Endodermal cell (in vitro differentiated cells): ENCODE results near the gene LRRC25. TPM values are rescaled to one million over a fixed set of nuclear protein-coding genes. Genes with fewer than 3 reads are reported as not detected.
"Not testable (repeated sequence)": the region's sequence is repeated elsewhere in the genome, so short reads cannot be mapped to it uniquely, and the experiment has no call there.

ENCODE experiments used
- DNase-seq: peaks from one replicate; pipeline ENCODE4 v3.0.0-alpha.2; 2017
- H3K27ac ChIP-seq: 2 replicates; pipeline ENCODE4 v1.5.1; 2013; ENCODE audit warnings: mild to moderate bottlenecking, low read depth, low read length, moderate library complexity
- H3K27me3 ChIP-seq: 2 replicates; pipeline ENCODE4 v1.6.1; 2013; ENCODE audit warnings: mild to moderate bottlenecking, low read length, moderate library complexity; ENCODE audit not compliant: insufficient read depth, control insufficient read depth, poor library complexity, severe bottlenecking
- H3K36me3 ChIP-seq: 2 replicates; pipeline ENCODE4 v1.7.0; 2013; ENCODE audit warnings: mild to moderate bottlenecking, low read length, moderate library complexity; ENCODE audit not compliant: control insufficient read depth, insufficient read depth
- H3K4me1 ChIP-seq: one replicate; pipeline ENCODE4 v1.7.0; 2013; ENCODE audit warnings: low read length; ENCODE audit not compliant: control insufficient read depth, insufficient read depth
- H3K4me3 ChIP-seq: 2 replicates; pipeline ENCODE4 v1.5.1; 2013; ENCODE audit warnings: mild to moderate bottlenecking, low read length, moderate library complexity
- H3K9ac ChIP-seq: 2 replicates; pipeline ENCODE4 v1.6.1; 2013; ENCODE audit warnings: mild to moderate bottlenecking, low read length, moderate library complexity; ENCODE audit not compliant: poor library complexity, severe bottlenecking; ENCODE audit errors: extremely low read depth
- H3K9me3 ChIP-seq: 2 replicates; pipeline ENCODE4 v1.6.1; 2013; ENCODE audit warnings: mild to moderate bottlenecking, low read length, moderate library complexity; ENCODE audit not compliant: control insufficient read depth
- H3K27ac Mint-ChIP-seq: 2 replicates; pipeline ENCODE4 v1.8.0; 2020; ENCODE audit warnings: mixed read lengths
- H3K27me3 Mint-ChIP-seq: 2 replicates; pipeline ENCODE4 v1.8.0; 2021; ENCODE audit warnings: mild to moderate bottlenecking, mixed read lengths; ENCODE audit not compliant: insufficient read depth
- H3K36me3 Mint-ChIP-seq: 2 replicates; pipeline ENCODE4 v1.8.0; 2020; ENCODE audit warnings: low read depth, mixed read lengths
- H3K4me1 Mint-ChIP-seq: 2 replicates; pipeline ENCODE4 v1.8.0; 2020; ENCODE audit warnings: mixed read lengths
- H3K4me3 Mint-ChIP-seq: 2 replicates; pipeline ENCODE4 v1.8.0; 2020; ENCODE audit warnings: mild to moderate bottlenecking, moderate library complexity, mixed read lengths
- H3K9me3 Mint-ChIP-seq: 2 replicates; pipeline ENCODE4 v1.8.0; 2020; ENCODE audit warnings: mild to moderate bottlenecking, mixed read lengths
- CTCF ChIP-seq: fragments of 200-600 bp; sonication (generic); conservative IDR thresholded peaks from 2 replicates; pipeline ENCODE4 v1.5.0; 2021; ENCODE audit warnings: antibody characterized with exemption, mild to moderate bottlenecking
- WGBS, 2 experiments: methylation state at CpG; one replicate each; pipeline versions ENCODE4 v1.1.5 to v1.1.7; 2013; ENCODE audit warnings: missing lambda C conversion rate in 2 of 2, mixed read lengths in 1 of 2; ENCODE audit not compliant: insufficient coverage in 1 of 2, insufficient read length in 1 of 2; 5-methylcytosine and 5-hydroxymethylcytosine counted together
- total RNA-seq, 2 donors: library from RNA; stranded (reverse); fragmentation: NEBNext Ultra II Directional in 1 of 2; extraction: Animal tissue kit (Norgen Biotek cat#: 25700) in 1 of 2; gene quantifications; 2 replicates in 1 of 2; 3 replicates in 1 of 2; pipeline ENCODE4 v1.2.1, GENCODE V29; 2021

LRRC25 gene
- total RNA-seq, 2 donors from 2014 or later, result not detected

GRCh38 chr19:18362934-18363542, 34.4 kb downstream of the LRRC25 start:
- Histone ChIP-seq H3K27ac (peak overlapping the region; percentile 68), H3K9ac (no peak overlapping the region), H3K36me3 (peaks cover under 1% of the 10 kb centered on the region), H3K4me1 (no peaks in the 10 kb centered on the region), H3K4me3 (no peak overlapping the region), H3K9me3 (no peaks in the 10 kb centered on the region), H3K27me3 (no peaks in the 10 kb centered on the region)
- 93 to 94% methylated on average over 13 to 17 of the region's 17 CpGs for WGBS, 2 experiments
- peaks cover 5% of the 10 kb centered on the region for H3K4me1 Mint-ChIP-seq
- H3K9me3 Mint-ChIP-seq, result no peaks in the 10 kb centered on the region
- no peak for TF ChIP-seq CTCF
- H3K27me3 Mint-ChIP-seq, result no peaks in the 10 kb centered on the region
- H3K4me3 Mint-ChIP-seq, result no peak overlapping the region
- H3K36me3 Mint-ChIP-seq, result peaks cover 18% of the 10 kb centered on the region
- no peak for DNase-seq
- no peak overlapping the region for H3K27ac Mint-ChIP-seq

GRCh38 chr19:18361646-18362045, 35.8 kb downstream of the LRRC25 start:
- Histone ChIP-seq H3K9ac (no peak overlapping the region), H3K27ac (no peak overlapping the region), H3K9me3 (peaks cover 8% of the 10 kb centered on the region), H3K36me3 (peaks cover 14% of the 10 kb centered on the region), H3K4me3 (no peak overlapping the region), H3K27me3 (no peaks in the 10 kb centered on the region), H3K4me1 (no peaks in the 10 kb centered on the region)
- H3K36me3 Mint-ChIP-seq, result peaks cover 29% of the 10 kb centered on the region
- H3K4me3 Mint-ChIP-seq, result no peak overlapping the region
- WGBS, 2 experiments, result 96 to 97% methylated on average over 8 of the region's 8 CpGs
- TF ChIP-seq CTCF, result no peak
- H3K4me1 Mint-ChIP-seq, result peaks cover 5% of the 10 kb centered on the region
- peaks cover 5% of the 10 kb centered on the region for H3K9me3 Mint-ChIP-seq
- no peaks in the 10 kb centered on the region for H3K27me3 Mint-ChIP-seq
- H3K27ac Mint-ChIP-seq, result no peak overlapping the region
- DNase-seq, result no peak

GRCh38 chr19:18357041-18357440, 40.4 kb downstream of the LRRC25 start:
- Mint-ChIP-seq H3K27me3 (no peaks in the 10 kb centered on the region), H3K9me3 (peaks cover 5% of the 10 kb centered on the region), H3K4me3 (no peak overlapping the region), H3K27ac (no peak overlapping the region), H3K36me3 (peaks cover 23% of the 10 kb centered on the region), H3K4me1 (no peaks in the 10 kb centered on the region)
- no peaks in the 10 kb centered on the region for H3K27me3 ChIP-seq
- H3K4me3 ChIP-seq, result no peak overlapping the region
- H3K27ac ChIP-seq, result no peak overlapping the region
- peaks cover 18% of the 10 kb centered on the region for H3K36me3 ChIP-seq
- DNase-seq, result no peak
- H3K9ac ChIP-seq, result no peak overlapping the region
- H3K9me3 ChIP-seq, result peaks cover 8% of the 10 kb centered on the region
- H3K4me1 ChIP-seq, result no peaks in the 10 kb centered on the region
- no peak for TF ChIP-seq CTCF
- 91 to 100% methylated on average over 2 to 3 of the region's 3 CpGs for WGBS, 2 experiments

- WGBS, 2 experiments, result 95 to 98% methylated on average over 3 to 4 of the region's 7 CpGs
- H3K9me3 ChIP-seq, H3K4me3 ChIP-seq, H3K9me3 Mint-ChIP-seq, H3K27ac Mint-ChIP-seq, H3K27ac ChIP-seq, DNase-seq, H3K9ac ChIP-seq, H3K4me1 ChIP-seq, H3K27me3 Mint-ChIP-seq, H3K27me3 ChIP-seq, H3K4me3 Mint-ChIP-seq, H3K4me1 Mint-ChIP-seq: not testable (repeated sequence)
- peaks cover 18% of the 10 kb centered on the region for H3K36me3 ChIP-seq
- H3K36me3 Mint-ChIP-seq, result peaks cover 22% of the 10 kb centered on the region
Measured at GRCh38 chr19:18354743-18355142, 42.7 kb downstream of the LRRC25 start.
